HCT116 (cell line): Measurements from ENCODE around the gene ZNF783.
"Not testable (repeated sequence)": the region's sequence is repeated elsewhere in the genome, so short reads cannot be mapped to it uniquely, and the experiment has no call there.

Experiments
- CEBPB ChIP-seq: IDR thresholded peaks from 2 replicates; pipeline ENCODE4 v1.6.1; 2012; ENCODE audit warnings: low read depth
- EGR1 ChIP-seq: IDR thresholded peaks from 2 replicates; pipeline ENCODE4 v1.6.1; 2012; ENCODE audit warnings: low read depth
- EZH2 ChIP-seq: fragments of 200-600 bp; sonication (generic); IDR thresholded peaks from 2 replicates; pipeline ENCODE4 v1.6.1; 2017; ENCODE audit warnings: antibody characterized with exemption, mixed run types
- POLR2A ChIP-seq: IDR thresholded peaks from 2 replicates; pipeline ENCODE4 v1.7.0; 2011; ENCODE audit warnings: borderline replicate concordance; ENCODE audit not compliant: insufficient read depth, insufficient read length; ENCODE audit errors: extremely low read depth
- POLR2AphosphoS5 ChIP-seq: IDR thresholded peaks from 2 replicates; pipeline ENCODE4 v1.6.1; 2011; ENCODE audit warnings: mild to moderate bottlenecking, low read depth, low read length, moderate library complexity
- SIN3A ChIP-seq: IDR thresholded peaks from 2 replicates; pipeline ENCODE4 v1.6.1; 2012; ENCODE audit warnings: low read depth
- TCF7L2 ChIP-seq: IDR thresholded peaks from 2 replicates; pipeline ENCODE4 v1.7.0; 2011; ENCODE audit warnings: borderline replicate concordance, inconsistent platforms; ENCODE audit not compliant: insufficient read depth, insufficient read length; ENCODE audit errors: extremely low read depth
- ZBTB33 ChIP-seq: IDR thresholded peaks from 2 replicates; pipeline ENCODE4 v1.6.1; 2011; ENCODE audit warnings: mild to moderate bottlenecking, low read length, moderate library complexity; ENCODE audit not compliant: insufficient replicate concordance; ENCODE audit errors: extremely low read depth
- ZFX ChIP-seq: fragments of 450-650 bp; IDR thresholded peaks from 2 replicates; pipeline ENCODE4 v1.6.1; 2017
- TF ChIP-seq, protein P1 (sequence below), 3 experiments: fragments of 200-600 bp in 1 of 3; sonication (generic) in 1 of 3; IDR thresholded peaks in 2 of 3; conservative IDR thresholded peaks in 1 of 3; 2 replicates each; pipeline ENCODE4 v1.5.1; 2012 to 2017; ENCODE audit warnings: low read depth in 2 of 3, low read length in 2 of 3, antibody characterized with exemption in 1 of 3, borderline replicate concordance in 1 of 3, control low read depth in 1 of 3, mild to moderate bottlenecking in 1 of 3, mixed read lengths in 1 of 3, mixed run types in 1 of 3, moderate library complexity in 1 of 3; ENCODE audit not compliant: insufficient read depth in 1 of 3
- TF ChIP-seq, protein P2 (sequence below): IDR thresholded peaks from 2 replicates; pipeline ENCODE4 v1.6.1; 2012

GRCh38 chr7:149274424-149274823 is 12.4 kb downstream of the ZNF783 start:
- TF ChIP-seq, protein P1, sequence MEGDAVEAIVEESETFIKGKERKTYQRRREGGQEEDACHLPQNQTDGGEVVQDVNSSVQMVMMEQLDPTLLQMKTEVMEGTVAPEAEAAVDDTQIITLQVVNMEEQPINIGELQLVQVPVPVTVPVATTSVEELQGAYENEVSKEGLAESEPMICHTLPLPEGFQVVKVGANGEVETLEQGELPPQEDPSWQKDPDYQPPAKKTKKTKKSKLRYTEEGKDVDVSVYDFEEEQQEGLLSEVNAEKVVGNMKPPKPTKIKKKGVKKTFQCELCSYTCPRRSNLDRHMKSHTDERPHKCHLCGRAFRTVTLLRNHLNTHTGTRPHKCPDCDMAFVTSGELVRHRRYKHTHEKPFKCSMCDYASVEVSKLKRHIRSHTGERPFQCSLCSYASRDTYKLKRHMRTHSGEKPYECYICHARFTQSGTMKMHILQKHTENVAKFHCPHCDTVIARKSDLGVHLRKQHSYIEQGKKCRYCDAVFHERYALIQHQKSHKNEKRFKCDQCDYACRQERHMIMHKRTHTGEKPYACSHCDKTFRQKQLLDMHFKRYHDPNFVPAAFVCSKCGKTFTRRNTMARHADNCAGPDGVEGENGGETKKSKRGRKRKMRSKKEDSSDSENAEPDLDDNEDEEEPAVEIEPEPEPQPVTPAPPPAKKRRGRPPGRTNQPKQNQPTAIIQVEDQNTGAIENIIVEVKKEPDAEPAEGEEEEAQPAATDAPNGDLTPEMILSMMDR (IDR thresholded peaks at IDR 0.05 in 2 of 3, conservative IDR thresholded peaks at IDR 0.05 in 1 of 3; ENCODE audit: borderline replicate concordance in 1 of 3, insufficient read depth in 1 of 3, low read depth in 2 of 3, low read length in 2 of 3): not testable (repeated sequence)
- not testable (repeated sequence) for TF ChIP-seq POLR2AphosphoS5, CEBPB, POLR2A, ZFX, SIN3A, TCF7L2, ZBTB33, EZH2, EGR1
- TF ChIP-seq, protein P2, sequence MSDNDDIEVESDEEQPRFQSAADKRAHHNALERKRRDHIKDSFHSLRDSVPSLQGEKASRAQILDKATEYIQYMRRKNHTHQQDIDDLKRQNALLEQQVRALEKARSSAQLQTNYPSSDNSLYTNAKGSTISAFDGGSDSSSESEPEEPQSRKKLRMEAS: not testable (repeated sequence)
